ENCODE results near the gene CD1C.
A peak's percentile ranks its signal among the peaks of the same experiment; 100 is the strongest.
"Not testable (repeated sequence)": the region's sequence is repeated elsewhere in the genome, so short reads cannot be mapped to it uniquely, and the experiment has no call there.

CD1C gene

DNA sequence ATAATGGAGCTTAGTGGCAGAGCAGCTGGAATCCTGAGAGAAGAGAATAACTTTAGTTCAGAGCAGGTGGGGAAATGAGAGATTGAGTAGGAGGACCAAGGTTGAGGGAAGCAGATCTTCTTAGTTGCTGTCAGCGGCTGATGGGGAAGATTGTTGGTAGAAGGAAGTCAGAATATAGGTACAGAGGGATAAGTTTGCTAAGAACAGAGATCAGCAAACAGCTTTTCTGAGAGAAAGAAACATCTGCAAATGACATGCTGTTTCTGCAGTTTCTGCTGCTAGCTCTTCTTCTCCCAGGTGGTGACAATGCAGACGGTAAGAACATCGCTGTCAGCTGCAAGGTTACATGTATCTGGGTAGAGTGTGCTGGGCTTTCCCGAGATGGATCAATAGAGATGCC, at the start of gene CD1C:
Gene CD1C, plus strand, starts transcription at position 113 of the 400 bp plus-strand sequence. Its CDS starts 142 bp downstream, at position 255.
- DNase-seq = no peak
- in situ Hi-C loops (cut with MboI; ENCODE audit: low pct_unique_long_range_greater_than_20kb, low sequenced_read_pairs) = no loop called here

- peak; percentile 13 for DNase-seq
- in situ Hi-C loops (cut with MboI; ENCODE audit: low pct_unique_long_range_greater_than_20kb, low sequenced_read_pairs) = no loop called here
Measured at GRCh38 chr1:158246650-158247049, 43.1 kb upstream of the CD1C start.

DNA sequence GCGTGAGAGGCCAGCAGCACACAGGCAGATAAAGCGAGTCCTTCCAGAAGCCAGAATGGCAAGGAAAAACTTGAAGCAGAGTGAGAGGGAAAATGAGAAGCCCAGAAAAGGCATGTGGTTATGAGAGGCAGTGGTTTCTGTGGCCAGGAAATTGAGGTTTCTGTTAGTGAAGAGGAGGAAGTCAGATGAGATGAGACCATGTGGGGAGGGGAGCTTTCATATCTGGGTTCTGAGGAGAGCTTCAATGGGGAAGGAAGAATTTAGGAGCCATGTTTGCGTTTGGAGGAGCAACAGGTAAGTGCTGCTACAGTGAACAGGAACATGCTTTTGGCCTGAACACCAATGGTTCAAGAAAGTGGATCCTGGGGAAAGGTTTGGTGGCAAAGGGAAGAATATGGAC, 41.6 kb upstream of the CD1C start:
- in situ Hi-C loops (cut with MboI; ENCODE audit: low pct_unique_long_range_greater_than_20kb, low sequenced_read_pairs) = no loop called here
- peak; percentile 90 for DNase-seq

- in situ Hi-C loops (cut with MboI; ENCODE audit: low pct_unique_long_range_greater_than_20kb, low sequenced_read_pairs) = no loop called here
- DNase-seq = peak; percentile 57
Measured at GRCh38 chr1:158248771-158249170, 41.0 kb upstream of the CD1C start.

DNA sequence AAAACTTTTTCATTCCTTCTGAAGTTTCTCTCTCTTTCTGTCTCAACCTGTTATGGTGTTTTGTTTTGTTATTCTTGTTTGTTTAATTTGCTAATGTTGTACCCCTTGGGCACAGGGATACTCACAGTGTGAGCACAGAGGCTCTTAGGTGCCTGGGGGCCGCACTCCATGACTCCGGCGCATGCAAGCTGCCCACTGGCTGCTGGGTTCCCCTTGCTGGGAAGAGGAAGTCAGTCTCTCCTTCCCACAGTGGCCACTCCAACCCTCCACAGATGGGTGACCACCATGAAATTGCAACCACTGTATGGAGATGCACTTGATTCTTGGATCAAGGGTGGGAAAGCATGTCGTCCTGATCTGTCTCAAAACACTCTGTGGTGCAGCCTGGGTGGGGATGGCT, 40.1 kb upstream of the CD1C start:
- in situ Hi-C loops (cut with MboI; ENCODE audit: low pct_unique_long_range_greater_than_20kb, low sequenced_read_pairs) = no loop called here

GRCh38 chr1:158251163-158251562, 38.6 kb upstream of the CD1C start:
- in situ Hi-C loops (cut with MboI; ENCODE audit: low pct_unique_long_range_greater_than_20kb, low sequenced_read_pairs) = no loop called here
- DNase-seq = no peak

More for the DNA sequence above, 40.1 kb upstream of the CD1C start:
- no peak for DNase-seq

DNA sequence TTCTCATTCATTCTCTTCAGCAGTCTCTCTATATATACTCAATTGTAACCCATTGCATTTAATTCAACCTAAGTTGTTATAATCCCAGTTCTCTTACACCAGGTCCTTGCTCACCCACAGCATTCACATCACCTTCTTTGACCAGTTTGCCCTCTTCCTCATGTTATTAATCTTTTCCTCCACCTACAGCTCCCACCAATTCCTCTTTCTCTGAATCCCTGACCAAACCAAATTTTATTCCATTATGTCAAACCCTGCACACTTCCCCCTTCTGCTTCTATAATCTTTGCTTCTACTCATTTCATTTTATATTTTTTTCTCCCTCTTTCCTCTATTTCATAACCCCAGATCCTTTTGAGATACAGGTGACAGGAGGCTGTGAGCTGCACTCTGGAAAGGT, 34.1 kb upstream of the CD1C start:
- in situ Hi-C loops (cut with MboI; ENCODE audit: low pct_unique_long_range_greater_than_20kb, low sequenced_read_pairs) = no loop called here
- DNase-seq = no peak

GRCh38 chr1:158256747-158257146, 33.0 kb upstream of the CD1C start:
- DNase-seq; in situ Hi-C loops (cut with MboI; ENCODE audit: low pct_unique_long_range_greater_than_20kb, low sequenced_read_pairs): not testable (repeated sequence)

DNA sequence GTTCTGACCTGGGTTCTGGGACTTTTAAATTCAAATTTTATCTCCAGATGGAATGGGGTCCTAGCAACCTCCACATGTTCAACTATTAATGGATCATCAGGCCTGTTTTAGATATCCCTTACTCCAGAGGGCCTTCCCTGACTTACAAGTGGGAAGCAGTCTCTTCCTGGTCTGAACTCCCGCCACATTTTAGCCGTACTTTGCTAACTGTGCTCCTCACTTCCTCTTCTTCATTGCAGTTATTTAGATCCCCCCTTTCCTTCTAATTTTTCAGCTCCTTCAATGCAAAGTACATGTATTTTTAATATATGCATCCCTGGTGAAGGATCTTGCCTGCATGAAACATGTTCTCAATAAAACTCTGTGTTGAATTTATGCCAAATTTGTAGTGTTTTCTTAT, 31.8 kb upstream of the CD1C start:
- in situ Hi-C loops (cut with MboI; ENCODE audit: low pct_unique_long_range_greater_than_20kb, low sequenced_read_pairs) = no loop called here
- no peak for DNase-seq

DNA sequence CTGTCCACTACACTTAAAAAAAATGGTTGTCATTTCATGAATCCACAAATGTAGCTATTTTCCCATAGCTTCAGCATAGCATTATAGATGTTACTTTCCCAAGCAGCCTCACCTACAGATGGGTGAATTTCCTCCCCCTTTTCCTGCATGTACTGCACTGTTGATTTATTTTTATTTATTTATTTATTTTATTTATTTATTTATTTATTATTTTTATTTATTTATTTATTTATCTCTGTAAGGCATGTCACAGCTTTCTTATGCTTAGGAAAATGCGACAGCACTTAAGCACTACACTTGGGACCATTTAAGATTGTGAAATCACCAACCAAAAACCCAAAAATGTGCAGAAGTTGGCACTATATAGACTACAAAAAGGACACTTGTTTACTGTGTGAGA, 30.6 kb upstream of the CD1C start:
- no peak for DNase-seq
- in situ Hi-C loops (cut with MboI; ENCODE audit: low pct_unique_long_range_greater_than_20kb, low sequenced_read_pairs) = no loop called here

DNA sequence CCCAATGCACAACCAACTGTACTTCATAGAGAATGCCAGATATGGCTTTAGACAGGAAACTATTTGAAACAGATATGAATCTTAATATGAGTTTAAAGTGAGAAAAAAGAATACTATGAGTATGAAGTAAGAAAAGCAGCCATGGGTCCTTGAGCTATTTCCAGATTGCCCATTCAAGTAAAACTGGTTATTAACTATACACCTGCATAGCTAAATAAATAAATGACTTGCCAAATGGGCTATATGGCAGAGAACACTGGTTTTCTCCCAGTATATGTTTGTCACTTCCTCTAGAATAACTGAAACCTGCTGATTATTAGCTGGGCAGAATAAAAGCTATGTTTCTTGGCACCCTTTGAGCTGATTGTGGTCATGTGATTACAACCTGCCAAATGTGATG, 17.0 kb upstream of the CD1C start:
- DNase-seq = no peak
- in situ Hi-C loops (cut with MboI; ENCODE audit: low pct_unique_long_range_greater_than_20kb, low sequenced_read_pairs) = no loop called here

GRCh38 chr1:158274797-158275196, 14.9 kb upstream of the CD1C start:
- in situ Hi-C loops (cut with MboI; ENCODE audit: low pct_unique_long_range_greater_than_20kb, low sequenced_read_pairs) = no loop called here
- DNase-seq = no peak

DNA sequence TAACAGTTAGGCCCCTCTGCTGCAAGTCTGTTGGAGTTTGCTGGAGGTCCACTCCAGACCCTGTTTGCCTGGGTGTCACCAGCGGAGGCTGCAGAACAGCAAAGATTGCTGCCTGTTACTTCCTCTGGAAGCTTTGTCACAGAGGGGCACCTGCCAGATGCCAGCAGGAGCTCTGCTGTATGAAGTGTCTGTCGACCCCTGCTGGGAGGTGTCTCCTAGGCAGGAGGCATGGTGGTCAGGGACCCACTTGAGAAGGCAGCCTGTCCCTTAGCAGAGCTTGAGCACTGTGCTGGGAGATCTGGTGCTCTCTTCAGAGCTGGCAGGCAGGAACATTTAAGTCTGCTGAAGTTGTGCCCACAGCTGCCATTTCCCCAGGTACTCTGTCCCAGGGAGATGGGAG, 7.3 kb upstream of the CD1C start:
- in situ Hi-C loops (cut with MboI; ENCODE audit: low pct_unique_long_range_greater_than_20kb, low sequenced_read_pairs); DNase-seq: not testable (repeated sequence)

- in situ Hi-C loops (cut with MboI; ENCODE audit: low pct_unique_long_range_greater_than_20kb, low sequenced_read_pairs) = no loop called here
- DNase-seq = peak; percentile 7
Measured at GRCh38 chr1:158283965-158284364, 5.8 kb upstream of the CD1C start.

- DNase-seq = peak; percentile 94
Measured at GRCh38 chr1:158285756-158286241, 3.9 kb upstream of the CD1C start.

GRCh38 chr1:158286487-158286886, 3.2 kb upstream of the CD1C start:
- in situ Hi-C loops (cut with MboI; ENCODE audit: low pct_unique_long_range_greater_than_20kb, low sequenced_read_pairs) = no loop called here
- DNase-seq = no peak

More at GRCh38 chr1:158285756-158286241, 3.9 kb upstream of the CD1C start:
- in situ Hi-C loops (cut with MboI; ENCODE audit: low pct_unique_long_range_greater_than_20kb, low sequenced_read_pairs) = no loop called here

GRCh38 chr1:158286941-158287346, 2.8 kb upstream of the CD1C start:
- in situ Hi-C loops (cut with MboI; ENCODE audit: low pct_unique_long_range_greater_than_20kb, low sequenced_read_pairs) = no loop called here
- no peak for DNase-seq

DNA sequence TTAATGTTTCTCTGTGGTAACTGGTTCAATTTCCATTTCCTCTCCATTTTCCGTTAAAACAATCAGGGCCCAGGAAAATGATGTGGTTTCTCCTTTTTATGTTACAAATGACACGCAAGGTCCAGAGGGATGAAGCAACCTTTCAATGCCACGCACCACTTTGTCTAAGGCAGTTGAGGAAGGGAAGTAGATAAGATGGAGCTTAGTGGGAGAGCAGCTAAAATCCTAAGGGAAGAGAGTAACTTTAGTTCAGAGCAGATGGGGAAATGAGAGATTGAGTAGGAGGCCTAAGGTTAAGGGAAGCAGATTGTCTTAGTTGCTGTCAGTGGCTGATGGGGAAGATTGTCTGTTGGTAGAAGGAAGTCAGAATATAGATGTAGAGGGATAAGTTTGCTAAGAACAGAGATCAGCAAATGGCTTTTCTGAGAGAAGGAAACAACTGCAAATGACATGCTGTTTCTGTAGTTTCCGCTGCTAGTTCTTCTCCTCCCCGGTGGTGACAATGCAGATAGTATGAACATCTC, 660 bp downstream of the CD1C start:
- DNase-seq = no peak
- in situ Hi-C loops (cut with MboI; ENCODE audit: low pct_unique_long_range_greater_than_20kb, low sequenced_read_pairs) = no loop called here

GRCh38 chr1:158295791-158296190, 6.1 kb downstream of the CD1C start:
- DNase-seq = no peak
- in situ Hi-C loops (cut with MboI; ENCODE audit: low pct_unique_long_range_greater_than_20kb, low sequenced_read_pairs) = no loop called here

DNA sequence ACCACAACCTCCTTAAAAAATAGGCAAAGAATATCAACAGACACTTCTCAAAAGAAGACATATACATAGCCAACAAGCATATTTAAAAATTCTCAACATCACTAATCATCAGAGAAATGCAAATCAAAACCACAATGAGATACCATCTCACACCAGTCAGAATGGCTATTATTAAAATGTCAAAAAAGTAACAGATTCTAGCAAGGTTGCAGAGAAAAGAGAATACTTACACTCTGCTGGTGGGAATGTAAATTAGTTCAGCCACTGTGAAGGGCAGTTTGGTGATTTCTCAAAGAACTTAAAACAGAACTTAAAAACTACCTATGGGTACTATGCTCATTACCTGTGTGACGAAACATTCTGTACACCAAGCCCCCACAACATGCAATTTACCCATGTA, 20.9 kb downstream of the CD1C start:
- no peak for DNase-seq

DNA sequence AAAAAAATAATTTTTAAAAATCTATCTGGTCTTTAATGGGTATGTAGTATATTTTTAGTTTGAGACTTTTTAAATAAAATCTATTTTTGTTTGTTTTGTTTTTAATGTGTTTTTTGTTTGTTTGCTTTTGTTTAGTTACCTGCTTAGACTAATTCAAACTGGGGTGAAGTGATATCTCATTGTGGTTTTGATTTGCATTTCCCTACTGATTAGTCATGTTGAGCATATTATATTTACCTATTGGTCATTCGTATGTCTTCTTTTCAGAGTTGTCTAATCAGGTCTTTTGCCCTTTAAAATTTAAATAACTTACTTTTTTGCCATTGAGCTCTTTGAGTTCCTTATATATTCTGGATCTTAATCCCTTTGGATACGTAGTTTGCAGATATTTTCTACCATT, 21.3 kb downstream of the CD1C start:
- in situ Hi-C loops (cut with MboI; ENCODE audit: low pct_unique_long_range_greater_than_20kb, low sequenced_read_pairs) = no loop called here
- no peak for DNase-seq

More for the DNA sequence above, 20.9 kb downstream of the CD1C start:
- in situ Hi-C loops (cut with MboI; ENCODE audit: low pct_unique_long_range_greater_than_20kb, low sequenced_read_pairs) = no loop called here

All from KBM-7 (cell line).